ENCODE data around the gene ABCB11.
"Not testable (repeated sequence)": the region's sequence is repeated elsewhere in the genome, so short reads cannot be mapped to it uniquely, and the experiment has no call there.

Gene ABCB11

DNA sequence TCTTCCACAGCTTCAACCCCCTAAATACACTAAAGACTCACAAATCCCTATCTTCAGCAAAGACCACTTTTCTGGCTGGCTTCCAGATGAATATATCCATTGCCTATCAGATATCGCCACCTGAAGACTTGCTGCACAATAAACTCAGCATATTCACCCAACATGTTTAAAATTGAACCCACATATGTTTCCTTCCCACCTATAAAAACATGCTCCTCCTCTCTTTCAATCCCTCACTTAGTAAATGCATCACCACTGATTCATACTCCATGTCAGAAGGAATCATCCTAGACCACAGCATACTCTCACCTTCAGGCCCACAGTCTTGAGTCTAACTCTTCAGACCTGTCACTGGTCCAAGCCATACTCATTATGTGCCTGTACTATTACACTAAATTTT, 146.1 kb downstream of the ABCB11 start:
- ATAC-seq (ENCODE audit: low read depth) (peak; percentile 74; the same call in 2 of the 3 replicates), DNase-seq (ENCODE audit: low spot score) (no peak)
- Histone ChIP-seq H3K27ac (ENCODE audit: poor library complexity, severe bottlenecking) (no peak overlapping the region), H3K36me3 (ENCODE audit: low read depth) (peaks cover 34% of the 10 kb centered on the region), H3K9me3 (ENCODE audit: severe bottlenecking) (no peaks in the 10 kb centered on the region), H3K4me3 (ENCODE audit: severe bottlenecking) (no peak overlapping the region), H3K27me3 (ENCODE audit: insufficient read depth, poor library complexity, severe bottlenecking) (no peaks in the 10 kb centered on the region), H3K4me1 (ENCODE audit: insufficient read depth, poor library complexity, severe bottlenecking) (no peaks in the 10 kb centered on the region)
- TF ChIP-seq, protein P1, sequence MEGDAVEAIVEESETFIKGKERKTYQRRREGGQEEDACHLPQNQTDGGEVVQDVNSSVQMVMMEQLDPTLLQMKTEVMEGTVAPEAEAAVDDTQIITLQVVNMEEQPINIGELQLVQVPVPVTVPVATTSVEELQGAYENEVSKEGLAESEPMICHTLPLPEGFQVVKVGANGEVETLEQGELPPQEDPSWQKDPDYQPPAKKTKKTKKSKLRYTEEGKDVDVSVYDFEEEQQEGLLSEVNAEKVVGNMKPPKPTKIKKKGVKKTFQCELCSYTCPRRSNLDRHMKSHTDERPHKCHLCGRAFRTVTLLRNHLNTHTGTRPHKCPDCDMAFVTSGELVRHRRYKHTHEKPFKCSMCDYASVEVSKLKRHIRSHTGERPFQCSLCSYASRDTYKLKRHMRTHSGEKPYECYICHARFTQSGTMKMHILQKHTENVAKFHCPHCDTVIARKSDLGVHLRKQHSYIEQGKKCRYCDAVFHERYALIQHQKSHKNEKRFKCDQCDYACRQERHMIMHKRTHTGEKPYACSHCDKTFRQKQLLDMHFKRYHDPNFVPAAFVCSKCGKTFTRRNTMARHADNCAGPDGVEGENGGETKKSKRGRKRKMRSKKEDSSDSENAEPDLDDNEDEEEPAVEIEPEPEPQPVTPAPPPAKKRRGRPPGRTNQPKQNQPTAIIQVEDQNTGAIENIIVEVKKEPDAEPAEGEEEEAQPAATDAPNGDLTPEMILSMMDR (IDR thresholded peaks at IDR 0.05; ENCODE audit: poor library complexity, severe bottlenecking): no peak

DNA sequence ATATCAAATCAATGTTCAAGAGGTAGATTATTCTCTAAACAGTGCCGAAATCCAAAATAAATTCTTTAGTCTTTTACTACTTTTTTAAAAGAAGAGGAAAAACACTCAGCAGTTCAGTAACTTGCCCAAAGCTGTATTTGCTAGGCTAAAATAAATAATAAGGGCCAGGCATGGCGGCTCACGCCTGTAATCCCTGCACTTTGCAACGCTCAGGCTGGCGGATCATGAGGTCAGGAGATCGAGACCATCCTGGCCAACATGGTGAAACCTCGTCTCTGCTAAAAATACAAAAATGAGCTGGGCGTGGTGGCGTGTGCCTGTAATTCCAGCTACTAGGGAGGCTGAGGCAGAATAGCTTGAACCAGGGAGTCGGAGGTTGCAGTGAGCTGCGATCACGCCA, 149.0 kb downstream of the ABCB11 start:
- not testable (repeated sequence) for H3K4me1 ChIP-seq (ENCODE audit: insufficient read depth, poor library complexity, severe bottlenecking); ATAC-seq (ENCODE audit: low read depth); H3K9me3 ChIP-seq (ENCODE audit: severe bottlenecking)

DNA sequence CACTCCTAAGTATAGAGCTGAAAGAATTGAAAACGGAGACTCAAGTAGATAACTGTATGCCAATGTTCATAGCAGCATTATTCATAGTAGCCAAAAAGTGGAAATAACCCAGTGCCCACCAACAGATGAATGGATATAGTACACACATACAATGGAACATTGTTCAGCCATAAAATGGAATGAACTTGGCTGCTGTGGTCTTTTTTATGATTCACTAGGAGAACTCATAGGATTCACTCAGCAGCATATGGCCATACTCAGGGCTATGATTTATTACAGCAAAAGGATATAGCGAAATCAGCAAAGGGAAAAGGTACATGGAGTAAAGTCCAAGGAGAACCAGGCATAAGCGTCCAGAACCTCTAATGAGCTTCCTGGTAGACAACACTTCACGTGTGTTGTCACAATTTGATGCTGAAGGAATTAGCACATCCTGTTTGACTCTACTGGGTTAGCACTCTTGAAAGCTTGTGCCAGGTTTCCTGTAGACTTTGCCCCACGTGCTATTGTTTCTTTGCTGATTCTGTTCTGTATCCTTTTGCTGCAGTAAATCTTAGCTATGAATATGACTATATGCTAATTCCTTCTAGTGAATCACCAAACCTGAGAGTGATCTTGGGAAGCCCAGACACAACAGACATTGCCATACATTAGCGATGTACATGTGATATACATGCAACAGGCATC, 156.6 kb downstream of the ABCB11 start:
- no peaks in the 10 kb centered on the region for H3K9me3 ChIP-seq (ENCODE audit: severe bottlenecking)
- H3K27me3 ChIP-seq (ENCODE audit: insufficient read depth, poor library complexity, severe bottlenecking): no peaks in the 10 kb centered on the region
- H3K36me3 ChIP-seq (ENCODE audit: low read depth): peaks cover 38% of the 10 kb centered on the region
- no peak for ATAC-seq (ENCODE audit: low read depth)
- DNase-seq (ENCODE audit: low spot score): no peak
- TF ChIP-seq, protein P1 (IDR thresholded peaks at IDR 0.05; ENCODE audit: poor library complexity, severe bottlenecking): no peak
- no peak overlapping the region for H3K4me3 ChIP-seq (ENCODE audit: severe bottlenecking)
- H3K27ac ChIP-seq (ENCODE audit: poor library complexity, severe bottlenecking): no peak overlapping the region
- no peaks in the 10 kb centered on the region for H3K4me1 ChIP-seq (ENCODE audit: insufficient read depth, poor library complexity, severe bottlenecking)

More for the DNA sequence above, 149.0 kb downstream of the ABCB11 start:
- DNase-seq (ENCODE audit: low spot score); H3K27ac ChIP-seq (ENCODE audit: poor library complexity, severe bottlenecking); H3K4me3 ChIP-seq (ENCODE audit: severe bottlenecking); H3K27me3 ChIP-seq (ENCODE audit: insufficient read depth, poor library complexity, severe bottlenecking): not testable (repeated sequence)
- H3K36me3 ChIP-seq (ENCODE audit: low read depth): peaks cover 20% of the 10 kb centered on the region

DNA sequence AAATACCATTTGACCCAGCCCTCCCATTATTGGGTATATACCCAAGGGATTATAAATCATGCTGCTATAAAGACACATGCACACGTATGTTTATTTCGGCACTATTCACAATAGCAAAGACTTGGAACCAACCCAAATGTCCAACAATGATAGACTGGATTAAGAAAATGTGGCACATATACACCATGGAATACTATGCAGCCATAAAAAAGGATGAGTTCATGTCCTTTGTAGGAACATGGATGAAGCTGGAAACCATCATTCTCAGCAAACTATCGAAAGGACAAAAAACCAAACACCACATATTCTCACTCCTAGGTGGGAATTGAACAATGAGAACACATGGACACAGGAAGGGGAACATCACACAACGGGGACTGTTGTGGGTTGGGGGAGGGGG, 160.3 kb downstream of the ABCB11 start:
- not testable (repeated sequence) for ATAC-seq (ENCODE audit: low read depth); H3K4me1 ChIP-seq (ENCODE audit: insufficient read depth, poor library complexity, severe bottlenecking); H3K27ac ChIP-seq (ENCODE audit: poor library complexity, severe bottlenecking); DNase-seq (ENCODE audit: low spot score); H3K4me3 ChIP-seq (ENCODE audit: severe bottlenecking); H3K27me3 ChIP-seq (ENCODE audit: insufficient read depth, poor library complexity, severe bottlenecking); H3K9me3 ChIP-seq (ENCODE audit: severe bottlenecking)
- peaks cover 34% of the 10 kb centered on the region for H3K36me3 ChIP-seq (ENCODE audit: low read depth)

Data from RWPE2 (cell line).